ENCODE results near the gene MRPL38. TPM values are rescaled to one million over a fixed set of nuclear protein-coding genes. Genes with fewer than 3 reads are reported as not detected.

MRPL38 gene
- total and polyA plus RNA-seq, 2 of the 8 experiments (the other 6 are each of a cell fraction or from before 2014, with no cell fraction given) = 78.4 to 125 TPM

DNA sequence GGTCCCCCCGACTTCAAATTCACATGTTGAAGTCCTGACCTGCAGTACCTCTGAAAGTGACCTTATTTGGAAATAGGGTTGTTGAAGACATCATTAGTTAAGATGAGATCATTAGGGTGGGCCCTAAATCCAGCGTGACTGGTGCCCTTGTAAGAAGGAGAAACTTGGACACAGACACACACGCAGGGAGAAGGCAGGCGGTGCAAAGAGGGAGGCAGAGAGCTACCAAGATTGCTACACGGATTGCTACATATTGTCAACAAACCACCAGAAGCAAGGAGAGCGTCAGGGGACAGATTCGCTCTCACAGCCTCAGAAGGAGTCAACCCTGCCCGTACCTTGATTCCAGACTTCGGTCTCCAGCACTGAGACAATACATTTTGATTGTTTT, 42.8 kb downstream of the MRPL38 start:
- Histone ChIP-seq H3K9ac (replicated peaks in 1 of 4; ENCODE audit: extremely low read depth in 1 of 4, low read depth in 3 of 4, low read length in 3 of 4) (no peak overlapping the region), H3K36me3 (ENCODE audit: control insufficient read depth in 2 of 4, insufficient read depth in 4 of 4, low read length in 3 of 4) (no peaks in the 10 kb centered on the region), H2AFZ (ENCODE audit: low read length) (0 out of 2 replicates have a peak overlapping the region, but pooled peaks have one; percentile 34), H3K23ac (ENCODE audit: insufficient read length) (no peak overlapping the region), H2BK12ac (ENCODE audit: low read depth, low read length) (peak overlapping the region; percentile 68; the same call in 1 of the 2 replicates), H4K20me1 (replicated peaks in 1 of 2; ENCODE audit: control insufficient read depth in 1 of 2, insufficient read depth in 2 of 2, low read length in 2 of 2) (no peaks in the 10 kb centered on the region), H3K27ac (ENCODE audit: low read depth, low read length) (no peak overlapping the region), H2BK120ac (replicated peaks; ENCODE audit: low read depth, low read length) (no peak overlapping the region), H3K9me3 (ENCODE audit: insufficient read depth in 2 of 2, low read depth in 1 of 2, low read length in 1 of 2) (no peaks in the 10 kb centered on the region), H3K18ac (ENCODE audit: extremely low read depth, low read length) (no peak overlapping the region), H2BK5ac (ENCODE audit: low read depth, low read length) (no peak overlapping the region), H4K91ac (replicated peaks; ENCODE audit: insufficient read length, low read length) (no peak overlapping the region), H4K8ac (ENCODE audit: extremely low read depth, insufficient read depth, low read length) (no peak overlapping the region), H3K4ac (replicated peaks; ENCODE audit: insufficient read length, low read depth, low read length) (no peak overlapping the region), H3K56ac (replicated peaks; ENCODE audit: insufficient read length, low read depth, low read length) (no peak overlapping the region), H4K5ac (ENCODE audit: insufficient read length, low read depth, low read length) (no peak overlapping the region), H2BK15ac (ENCODE audit: low read length) (peak overlapping the region; percentile 88), H3K27me3 (replicated peaks in 1 of 4; ENCODE audit: control insufficient read depth in 3 of 4, extremely low read depth in 1 of 4, insufficient read depth in 3 of 4, low read length in 3 of 4) (no peaks in the 10 kb centered on the region), H3K79me1 (ENCODE audit: low read depth, low read length) (no peaks in the 10 kb centered on the region), H3K14ac (ENCODE audit: insufficient read length) (no peak overlapping the region), H3K79me2 (ENCODE audit: control insufficient read depth in 1 of 2, insufficient read depth in 2 of 2, low read length in 2 of 2) (no peaks in the 10 kb centered on the region), H3K4me2 (ENCODE audit: insufficient read depth in 1 of 2, low read depth in 2 of 2, low read length in 2 of 2) (no peak overlapping the region), H3K4me3 (ENCODE audit: extremely low read depth in 1 of 4, insufficient read depth in 2 of 4, low read depth in 3 of 4, low read length in 4 of 4) (no peak overlapping the region), H2AK5ac (ENCODE audit: low read depth, low read length) (no peak overlapping the region; the same call in 1 of the 2 replicates), H3K4me1 (replicated peaks in 1 of 4; ENCODE audit: control insufficient read depth in 3 of 4, insufficient read depth in 4 of 4, low read length in 3 of 4) (peaks cover 0 to 3% (median 1%) of the 10 kb centered on the region in 4 experiments; a peak in 4 of 7 replicates), H3K23me2 (ENCODE audit: low read depth, low read length) (no peaks in the 10 kb centered on the region), H2BK20ac (ENCODE audit: low read length) (no peak overlapping the region)
- CTCF ChIA-PET (ENCODE audit: partially characterized antibody) = interaction anchor here (0.8 to 27.2 kb wide), 18 partner anchors 9 to 704 kb away, joined by 3 to 563 read pairs (median 5); partner anchors contain the start of genes TRIM47, TRIM65 and UNC13D
- DNase-seq (ENCODE audit: low read depth in 1 of 2, low spot score in 2 of 2) (no peak), FAIRE-seq (no peak)
- TF ChIP-seq BRCA1 (IDR thresholded peaks at IDR 0.05; ENCODE audit: low read depth, low read length) (no peak), SRF (IDR thresholded peaks at IDR 0.05; ENCODE audit: low read depth, low read length) (peak; percentile 34; the same call in 1 of the 2 replicates)
- POLR2A ChIA-PET (ENCODE audit: partially characterized antibody) = interaction anchor here (0.6 to 2.2 kb wide), 11 partner anchors 11 to 83 kb away, joined by 3 to 12 read pairs (median 4); partner anchors contain the start of gene UNK
- 88% methylated on average over 9 of the region's 9 CpGs; no CpG with 5 or more reads in 1 of the 2 experiments for WGBS, 2 experiments (ENCODE audit: extremely low coverage in 1 of 2, insufficient coverage in 1 of 2, insufficient read length in 1 of 2, insufficient replicate concordance in 2 of 2, low coverage in 1 of 2, low lambda C conversion rate in 2 of 2, missing lambda C conversion rate in 1 of 2)
